Osteocyte (in vitro differentiated cells): ENCODE data around the gene TEDC2. TPM values are rescaled to one million over a fixed set of nuclear protein-coding genes. Genes with fewer than 3 reads are reported as not detected.
A peak's percentile ranks its signal among the peaks of the same experiment; 100 is the strongest.

Experiments used
- DNase-seq: peaks from one replicate; pipeline ENCODE4 v3.0.0; 2021; ENCODE audit warnings: mixed read lengths; ENCODE audit not compliant: unreplicated experiment; ENCODE audit errors: extremely low spot score
- H3K27ac Mint-ChIP-seq: one replicate; pipeline ENCODE4 v1.8.0; 2021; ENCODE audit warnings: mild to moderate bottlenecking, mixed read lengths; ENCODE audit not compliant: unreplicated experiment
- H3K27me3 Mint-ChIP-seq: one replicate; pipeline ENCODE4 v1.8.0; 2021; ENCODE audit warnings: mixed read lengths; ENCODE audit not compliant: unreplicated experiment
- H3K36me3 Mint-ChIP-seq: one replicate; pipeline ENCODE4 v1.8.0; 2021; ENCODE audit warnings: mixed read lengths; ENCODE audit not compliant: unreplicated experiment
- H3K4me1 Mint-ChIP-seq: one replicate; pipeline ENCODE4 v1.8.0; 2021; ENCODE audit warnings: mixed read lengths; ENCODE audit not compliant: unreplicated experiment
- H3K4me3 Mint-ChIP-seq: one replicate; pipeline ENCODE4 v1.8.0; 2021; ENCODE audit warnings: mild to moderate bottlenecking, moderate library complexity, mixed read lengths; ENCODE audit not compliant: unreplicated experiment
- H3K9me3 Mint-ChIP-seq: one replicate; pipeline ENCODE4 v1.8.0; 2021; ENCODE audit warnings: mixed read lengths; ENCODE audit not compliant: unreplicated experiment
- total RNA-seq: library from RNA; stranded (reverse); gene quantifications from 2 replicates; pipeline ENCODE4 v1.2.1, GENCODE V29; 2021
- TF ChIP-seq, protein P1 (sequence below): fragments of 200-600 bp; sonication (generic); IDR thresholded peaks from 2 replicates; pipeline ENCODE4 v1.5.0; 2021; ENCODE audit warnings: antibody characterized with exemption, mild to moderate bottlenecking, moderate library complexity

TEDC2 gene
- total RNA-seq, 1 donor from 2014 or later: 4.4 TPM

GRCh38 chr16:2501946-2502895, 42.3 kb downstream of the TEDC2 start:
- no peak for DNase-seq
- H3K36me3 Mint-ChIP-seq: peaks cover 5% of the 10 kb centered on the region
- TF ChIP-seq, protein P1, sequence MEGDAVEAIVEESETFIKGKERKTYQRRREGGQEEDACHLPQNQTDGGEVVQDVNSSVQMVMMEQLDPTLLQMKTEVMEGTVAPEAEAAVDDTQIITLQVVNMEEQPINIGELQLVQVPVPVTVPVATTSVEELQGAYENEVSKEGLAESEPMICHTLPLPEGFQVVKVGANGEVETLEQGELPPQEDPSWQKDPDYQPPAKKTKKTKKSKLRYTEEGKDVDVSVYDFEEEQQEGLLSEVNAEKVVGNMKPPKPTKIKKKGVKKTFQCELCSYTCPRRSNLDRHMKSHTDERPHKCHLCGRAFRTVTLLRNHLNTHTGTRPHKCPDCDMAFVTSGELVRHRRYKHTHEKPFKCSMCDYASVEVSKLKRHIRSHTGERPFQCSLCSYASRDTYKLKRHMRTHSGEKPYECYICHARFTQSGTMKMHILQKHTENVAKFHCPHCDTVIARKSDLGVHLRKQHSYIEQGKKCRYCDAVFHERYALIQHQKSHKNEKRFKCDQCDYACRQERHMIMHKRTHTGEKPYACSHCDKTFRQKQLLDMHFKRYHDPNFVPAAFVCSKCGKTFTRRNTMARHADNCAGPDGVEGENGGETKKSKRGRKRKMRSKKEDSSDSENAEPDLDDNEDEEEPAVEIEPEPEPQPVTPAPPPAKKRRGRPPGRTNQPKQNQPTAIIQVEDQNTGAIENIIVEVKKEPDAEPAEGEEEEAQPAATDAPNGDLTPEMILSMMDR: no peak
- H3K27ac Mint-ChIP-seq: peak overlapping the region; percentile 27
- peaks cover 18% of the 10 kb centered on the region for H3K4me1 Mint-ChIP-seq
- H3K27me3 Mint-ChIP-seq: no peaks in the 10 kb centered on the region
- no peak overlapping the region for H3K4me3 Mint-ChIP-seq
- H3K9me3 Mint-ChIP-seq: no peaks in the 10 kb centered on the region

DNA sequence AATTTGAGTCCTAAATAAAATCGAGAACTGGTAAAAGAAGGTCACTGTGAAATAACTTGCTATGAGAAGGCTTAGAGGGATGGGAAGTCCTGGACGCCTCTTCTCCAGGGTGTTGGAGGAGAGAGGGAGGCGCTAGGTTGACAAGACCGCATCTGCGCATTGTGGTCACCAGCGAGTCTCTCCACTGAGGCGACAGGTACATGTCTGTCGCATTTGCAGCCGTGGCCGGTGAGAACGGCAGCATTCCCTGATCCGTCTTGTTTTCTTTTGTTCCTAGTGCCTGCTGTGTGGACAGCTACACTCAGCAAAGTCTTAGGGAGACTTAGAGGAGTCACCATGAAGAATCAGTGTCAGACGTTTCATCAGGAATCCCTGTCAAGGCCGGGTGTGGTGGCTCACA, 45.8 kb downstream of the TEDC2 start:
- H3K4me1 Mint-ChIP-seq: peaks cover 13% of the 10 kb centered on the region
- no peaks in the 10 kb centered on the region for H3K36me3 Mint-ChIP-seq
- H3K27me3 Mint-ChIP-seq: no peaks in the 10 kb centered on the region
- no peaks in the 10 kb centered on the region for H3K9me3 Mint-ChIP-seq
- TF ChIP-seq, protein P1: no peak
- H3K4me3 Mint-ChIP-seq: no peak overlapping the region
- no peak overlapping the region for H3K27ac Mint-ChIP-seq
- DNase-seq: no peak

DNA sequence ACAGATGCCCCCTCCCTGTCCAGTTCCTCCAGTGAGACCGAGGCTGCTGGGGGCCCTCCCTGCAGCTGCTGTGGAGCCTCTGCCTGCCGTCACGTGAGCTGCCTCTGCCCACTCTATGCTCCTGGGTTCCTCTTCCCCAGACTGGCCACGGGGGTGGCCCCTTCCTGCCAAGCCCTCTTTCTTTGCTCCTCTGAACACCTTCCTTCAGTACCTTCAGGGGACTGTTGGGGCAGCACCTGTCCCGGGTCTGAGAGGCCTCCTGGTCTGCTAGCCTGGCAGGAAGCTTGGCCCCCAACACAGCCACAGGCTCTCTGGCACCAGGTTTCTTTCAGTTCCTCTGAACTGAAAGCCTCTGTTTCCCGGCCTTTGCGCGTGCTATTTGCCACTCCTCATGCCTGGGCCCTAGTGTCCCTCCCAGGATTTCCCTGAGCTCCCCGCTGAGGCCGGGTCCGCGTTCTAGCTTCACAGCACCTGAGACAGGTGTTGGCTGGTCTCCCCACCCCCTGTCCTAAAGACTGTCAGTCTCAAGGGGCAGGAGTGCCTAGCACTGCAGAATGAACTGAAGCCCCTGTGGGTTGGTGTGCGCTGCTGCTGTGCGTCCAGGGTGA, 47.2 kb downstream of the TEDC2 start:
- H3K36me3 Mint-ChIP-seq: no peaks in the 10 kb centered on the region
- H3K4me1 Mint-ChIP-seq: peaks cover 8% of the 10 kb centered on the region
- H3K27me3 Mint-ChIP-seq: no peaks in the 10 kb centered on the region
- TF ChIP-seq, protein P1: no peak
- H3K4me3 Mint-ChIP-seq: no peak overlapping the region
- no peak for DNase-seq
- H3K27ac Mint-ChIP-seq: no peak overlapping the region
- H3K9me3 Mint-ChIP-seq: no peaks in the 10 kb centered on the region

- TF ChIP-seq, protein P1: no peak
- Mint-ChIP-seq H3K9me3 (no peaks in the 10 kb centered on the region), H3K4me3 (no peak overlapping the region), H3K4me1 (peaks cover 4% of the 10 kb centered on the region), H3K36me3 (no peaks in the 10 kb centered on the region), H3K27ac (no peak overlapping the region), H3K27me3 (no peaks in the 10 kb centered on the region)
- no peak for DNase-seq
These were observed 47.8 kb downstream of the TEDC2 start for GRCh38 chr16:2507665-2508064.

DNA sequence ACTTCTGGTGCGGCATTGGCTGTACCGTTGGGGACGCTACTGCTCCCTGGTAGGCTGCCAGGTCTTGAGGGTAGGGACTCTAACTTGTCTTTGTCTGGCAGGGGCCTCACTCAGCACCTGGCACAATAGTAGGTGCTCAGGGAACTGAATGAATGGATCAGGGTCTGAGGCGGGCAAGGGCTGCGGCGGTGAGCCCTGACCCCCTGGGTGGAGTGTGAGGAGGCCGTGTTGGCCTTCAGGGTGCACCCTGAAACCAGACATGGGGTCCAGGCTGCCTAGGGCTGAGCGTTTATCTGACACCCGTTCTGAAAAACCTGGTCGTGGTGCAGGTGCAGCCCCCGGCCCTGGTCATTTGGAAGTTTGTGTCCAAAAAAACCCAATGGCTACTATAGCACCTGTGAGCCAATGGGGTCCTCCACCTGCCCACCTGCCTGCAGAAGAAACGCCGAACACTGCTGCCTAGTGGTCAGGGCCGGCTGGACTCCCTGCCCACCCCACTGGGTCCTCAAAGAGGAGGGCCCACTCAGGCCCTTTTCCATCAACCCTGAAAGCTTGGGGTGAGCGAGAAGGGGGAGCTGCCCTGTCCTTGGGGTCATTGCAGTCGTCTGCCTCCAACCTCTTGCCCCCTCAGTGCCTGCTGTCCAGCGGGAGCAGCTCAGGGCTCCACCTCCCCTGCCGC, 49.0 kb downstream of the TEDC2 start:
- H3K4me1 Mint-ChIP-seq: peaks cover 8% of the 10 kb centered on the region
- H3K36me3 Mint-ChIP-seq: no peaks in the 10 kb centered on the region
- DNase-seq: no peak
- H3K9me3 Mint-ChIP-seq: no peaks in the 10 kb centered on the region
- TF ChIP-seq, protein P1: no peak
- H3K27me3 Mint-ChIP-seq: no peaks in the 10 kb centered on the region
- H3K27ac Mint-ChIP-seq: no peak overlapping the region
- H3K4me3 Mint-ChIP-seq: no peak overlapping the region
